DND-41 (cell line): Measurements from ENCODE around the gene OTOP1.
"Not testable (repeated sequence)": the region's sequence is repeated elsewhere in the genome, so short reads cannot be mapped to it uniquely, and the experiment has no call there.

Source experiments
- ATAC-seq: fragments of 200-7000 bp; cut with Tn5 transposase; 3 replicates; pipeline ENCODE4 v1.9.1; 2021; ENCODE audit warnings: low read depth; ENCODE audit not compliant: insufficient read depth
- DNase-seq: peaks from one replicate; pipeline ENCODE4 v3.0.0-alpha.2; 2020
- H2AFZ ChIP-seq: 2 replicates; pipeline ENCODE4 v1.6.0; 2012; ENCODE audit warnings: low read depth, low read length
- H3K27ac ChIP-seq: 2 replicates; pipeline ENCODE4 v1.5.1; 2012; ENCODE audit warnings: low read length, inconsistent platforms
- H3K27me3 ChIP-seq: fragments of 200-600 bp; sonication (generic); 2 replicates; pipeline ENCODE4 v1.6.0; 2012; ENCODE audit warnings: low read length, mild to moderate bottlenecking, inconsistent platforms; ENCODE audit not compliant: insufficient read depth, poor library complexity
- H3K36me3 ChIP-seq: 2 replicates; pipeline ENCODE4 v1.5.1; 2012; ENCODE audit warnings: low read length, inconsistent platforms; ENCODE audit not compliant: insufficient read depth
- H3K4me1 ChIP-seq: 2 replicates; pipeline ENCODE4 v1.5.1; 2012; ENCODE audit warnings: mild to moderate bottlenecking, low read length; ENCODE audit not compliant: insufficient read depth
- H3K4me2 ChIP-seq: 2 replicates; pipeline ENCODE4 v1.6.0; 2012; ENCODE audit warnings: mild to moderate bottlenecking, moderate library complexity, low read length, inconsistent platforms; ENCODE audit not compliant: insufficient read depth
- H3K4me3 ChIP-seq, 2 experiments: fragments of 200-600 bp in 1 of 2; shearing (Covaris generic) in 1 of 2; 2 replicates each; pipeline ENCODE4 v1.5.1; 2012 to 2016; ENCODE audit warnings: inconsistent platforms in 2 of 2, low read length in 2 of 2, mild to moderate bottlenecking in 2 of 2, low read depth in 1 of 2, moderate library complexity in 1 of 2
- H3K79me2 ChIP-seq: 2 replicates; pipeline ENCODE4 v1.6.0; 2012; ENCODE audit warnings: low read length, inconsistent platforms; ENCODE audit not compliant: insufficient read depth
- H3K9ac ChIP-seq: 2 replicates; pipeline ENCODE4 v1.6.0; 2012; ENCODE audit warnings: low read depth, mild to moderate bottlenecking, inconsistent platforms, low read length, moderate library complexity
- H3K9me3 ChIP-seq: 2 replicates; pipeline ENCODE4 v1.5.1; 2012; ENCODE audit warnings: low read length, moderate library complexity, mild to moderate bottlenecking, inconsistent platforms; ENCODE audit not compliant: insufficient read depth, severe bottlenecking
- H4K20me1 ChIP-seq: 2 replicates; pipeline ENCODE4 v1.6.0; 2012; ENCODE audit warnings: low read length; ENCODE audit not compliant: insufficient read depth
- EZH2 ChIP-seq: IDR thresholded peaks from 3 replicates; pipeline ENCODE4 v1.6.1; 2012; ENCODE audit warnings: borderline replicate concordance, low read depth, mild to moderate bottlenecking, moderate library complexity, low read length, inconsistent platforms; ENCODE audit not compliant: severe bottlenecking
- TF ChIP-seq, protein P1 (sequence below): IDR thresholded peaks from 2 replicates; pipeline ENCODE4 v1.5.1; 2012; ENCODE audit warnings: borderline replicate concordance, low read length, moderate library complexity, mild to moderate bottlenecking; ENCODE audit not compliant: poor library complexity, severe bottlenecking; ENCODE audit errors: extremely low read depth

Gene OTOP1

DNA sequence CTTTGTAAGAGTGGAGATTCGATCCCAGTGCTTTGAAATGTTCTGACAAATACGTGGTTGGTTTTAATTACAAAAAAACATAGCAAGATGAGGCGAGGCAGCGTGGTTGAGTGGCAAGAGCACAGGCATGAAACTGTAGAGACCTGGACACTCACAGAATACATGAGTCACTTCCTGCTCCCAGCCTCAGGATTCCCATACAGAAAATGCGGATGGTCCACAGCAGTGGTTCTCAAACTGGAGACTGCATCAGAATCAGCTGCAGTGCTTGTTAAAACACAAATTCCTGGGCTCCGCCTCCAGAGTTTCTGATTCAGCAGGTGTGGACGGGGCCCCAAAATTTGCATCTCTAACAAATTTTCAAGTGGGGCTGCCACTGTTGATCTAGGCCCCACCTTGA, 10.1 kb downstream of the OTOP1 start:
- H3K9ac ChIP-seq, result no peak overlapping the region
- H3K4me2 ChIP-seq, result no peak overlapping the region
- H4K20me1 ChIP-seq, result no peaks in the 10 kb centered on the region
- no peaks in the 10 kb centered on the region for H3K9me3 ChIP-seq
- no peak overlapping the region for H2AFZ ChIP-seq
- H3K36me3 ChIP-seq, result no peaks in the 10 kb centered on the region
- ATAC-seq (no peak), DNase-seq (no peak)
- no peak overlapping the region for H3K27ac ChIP-seq
- H3K4me1 ChIP-seq, result no peaks in the 10 kb centered on the region
- H3K4me3 ChIP-seq, result no peak overlapping the region
- no peaks in the 10 kb centered on the region for H3K27me3 ChIP-seq
- H3K79me2 ChIP-seq, result no peaks in the 10 kb centered on the region
- TF ChIP-seq, protein P1, sequence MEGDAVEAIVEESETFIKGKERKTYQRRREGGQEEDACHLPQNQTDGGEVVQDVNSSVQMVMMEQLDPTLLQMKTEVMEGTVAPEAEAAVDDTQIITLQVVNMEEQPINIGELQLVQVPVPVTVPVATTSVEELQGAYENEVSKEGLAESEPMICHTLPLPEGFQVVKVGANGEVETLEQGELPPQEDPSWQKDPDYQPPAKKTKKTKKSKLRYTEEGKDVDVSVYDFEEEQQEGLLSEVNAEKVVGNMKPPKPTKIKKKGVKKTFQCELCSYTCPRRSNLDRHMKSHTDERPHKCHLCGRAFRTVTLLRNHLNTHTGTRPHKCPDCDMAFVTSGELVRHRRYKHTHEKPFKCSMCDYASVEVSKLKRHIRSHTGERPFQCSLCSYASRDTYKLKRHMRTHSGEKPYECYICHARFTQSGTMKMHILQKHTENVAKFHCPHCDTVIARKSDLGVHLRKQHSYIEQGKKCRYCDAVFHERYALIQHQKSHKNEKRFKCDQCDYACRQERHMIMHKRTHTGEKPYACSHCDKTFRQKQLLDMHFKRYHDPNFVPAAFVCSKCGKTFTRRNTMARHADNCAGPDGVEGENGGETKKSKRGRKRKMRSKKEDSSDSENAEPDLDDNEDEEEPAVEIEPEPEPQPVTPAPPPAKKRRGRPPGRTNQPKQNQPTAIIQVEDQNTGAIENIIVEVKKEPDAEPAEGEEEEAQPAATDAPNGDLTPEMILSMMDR, result no peak
- no peak for TF ChIP-seq EZH2

DNA sequence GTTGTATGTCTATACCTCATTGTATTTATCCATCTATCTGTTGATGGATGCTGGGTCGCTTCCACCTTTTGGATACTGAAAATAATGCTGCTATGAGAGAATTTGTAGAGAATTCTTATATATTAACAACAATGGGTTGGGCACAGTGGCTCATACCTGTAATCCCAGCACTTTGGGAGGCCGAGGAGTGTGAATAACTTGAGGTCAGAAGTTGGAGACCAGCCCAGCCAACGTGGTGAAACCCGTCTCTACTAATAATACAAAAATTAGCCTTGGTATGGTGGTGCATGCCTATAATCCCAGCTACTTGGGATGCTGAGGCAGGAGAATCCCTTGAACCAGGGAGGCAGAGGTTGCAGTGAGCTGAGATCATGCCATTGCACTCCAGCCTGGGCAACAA, 13.1 kb downstream of the OTOP1 start:
- not testable (repeated sequence) for H3K4me2 ChIP-seq, H2AFZ ChIP-seq, ATAC-seq, H3K9ac ChIP-seq, H3K36me3 ChIP-seq, DNase-seq, H3K4me3 ChIP-seq, H3K9me3 ChIP-seq, H3K27me3 ChIP-seq, H3K27ac ChIP-seq, H3K79me2 ChIP-seq, H3K4me1 ChIP-seq, H4K20me1 ChIP-seq

DNA sequence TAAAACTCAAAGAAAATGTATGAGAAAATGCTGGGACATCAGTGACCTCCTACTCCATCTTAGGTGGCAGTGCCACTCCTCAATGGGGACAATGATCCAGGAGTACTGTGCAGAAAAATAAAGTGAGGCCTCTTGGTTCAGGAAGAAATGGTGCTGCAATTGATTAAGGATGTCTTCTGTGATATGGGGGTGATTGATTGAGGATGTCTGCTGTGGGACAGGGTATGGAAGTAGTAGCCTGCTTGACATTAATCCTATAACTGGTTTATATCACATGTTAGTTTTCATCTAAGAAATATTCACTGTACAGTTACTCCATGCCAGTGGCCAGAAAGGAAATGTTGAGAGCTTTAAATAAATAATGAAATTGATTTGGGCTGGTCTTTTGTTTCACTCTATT, 20.5 kb downstream of the OTOP1 start:
- Histone ChIP-seq H3K4me2 (no peak overlapping the region), H3K79me2 (no peaks in the 10 kb centered on the region), H3K4me3 (no peak overlapping the region), H4K20me1 (no peaks in the 10 kb centered on the region), H2AFZ (no peak overlapping the region), H3K36me3 (no peaks in the 10 kb centered on the region), H3K9me3 (no peaks in the 10 kb centered on the region), H3K27ac (no peak overlapping the region), H3K27me3 (no peaks in the 10 kb centered on the region), H3K9ac (no peak overlapping the region), H3K4me1 (no peaks in the 10 kb centered on the region)
- ATAC-seq (no peak), DNase-seq (no peak)
- TF ChIP-seq, protein P1, result no peak
- TF ChIP-seq EZH2, result no peak

DNA sequence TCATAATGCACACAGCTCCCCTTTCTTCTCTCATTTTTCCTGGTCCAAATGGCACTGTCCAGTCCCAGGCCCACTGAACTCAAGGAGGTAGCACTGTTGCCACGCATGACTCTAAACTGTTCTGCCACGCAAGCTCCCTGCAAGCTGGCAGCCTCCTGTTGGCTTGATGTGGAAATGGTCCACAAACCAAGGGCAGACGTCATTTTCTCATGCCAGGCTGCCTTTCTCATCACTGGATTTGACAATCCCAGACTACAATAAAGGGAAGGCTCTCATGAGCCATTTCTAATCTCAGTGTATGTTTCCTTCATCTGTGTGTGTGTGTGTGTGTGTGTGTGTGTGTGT, 22.4 kb downstream of the OTOP1 start:
- no peak for ATAC-seq
- no peak overlapping the region for H3K9ac ChIP-seq
- H4K20me1 ChIP-seq, result no peaks in the 10 kb centered on the region
- DNase-seq, result no peak
- H3K4me3 ChIP-seq, result no peak overlapping the region
- no peaks in the 10 kb centered on the region for H3K4me1 ChIP-seq
- TF ChIP-seq EZH2, result no peak
- TF ChIP-seq, protein P1, result no peak
- no peaks in the 10 kb centered on the region for H3K27me3 ChIP-seq
- no peaks in the 10 kb centered on the region for H3K9me3 ChIP-seq
- no peaks in the 10 kb centered on the region for H3K36me3 ChIP-seq
- no peak overlapping the region for H3K4me2 ChIP-seq
- no peaks in the 10 kb centered on the region for H3K79me2 ChIP-seq
- H2AFZ ChIP-seq, result no peak overlapping the region
- no peak overlapping the region for H3K27ac ChIP-seq
